GM21526 (cell line): Measurements from ENCODE around the gene CDK19.

ENCODE experiments used
- ATAC-seq: cut with Tn5 transposase; IDR thresholded peaks from one replicate; pipeline ENCODE4 v1.9.1; 2021; ENCODE audit warnings: moderate library complexity; ENCODE audit not compliant: unreplicated experiment, low FRiP score

Gene CDK19

DNA sequence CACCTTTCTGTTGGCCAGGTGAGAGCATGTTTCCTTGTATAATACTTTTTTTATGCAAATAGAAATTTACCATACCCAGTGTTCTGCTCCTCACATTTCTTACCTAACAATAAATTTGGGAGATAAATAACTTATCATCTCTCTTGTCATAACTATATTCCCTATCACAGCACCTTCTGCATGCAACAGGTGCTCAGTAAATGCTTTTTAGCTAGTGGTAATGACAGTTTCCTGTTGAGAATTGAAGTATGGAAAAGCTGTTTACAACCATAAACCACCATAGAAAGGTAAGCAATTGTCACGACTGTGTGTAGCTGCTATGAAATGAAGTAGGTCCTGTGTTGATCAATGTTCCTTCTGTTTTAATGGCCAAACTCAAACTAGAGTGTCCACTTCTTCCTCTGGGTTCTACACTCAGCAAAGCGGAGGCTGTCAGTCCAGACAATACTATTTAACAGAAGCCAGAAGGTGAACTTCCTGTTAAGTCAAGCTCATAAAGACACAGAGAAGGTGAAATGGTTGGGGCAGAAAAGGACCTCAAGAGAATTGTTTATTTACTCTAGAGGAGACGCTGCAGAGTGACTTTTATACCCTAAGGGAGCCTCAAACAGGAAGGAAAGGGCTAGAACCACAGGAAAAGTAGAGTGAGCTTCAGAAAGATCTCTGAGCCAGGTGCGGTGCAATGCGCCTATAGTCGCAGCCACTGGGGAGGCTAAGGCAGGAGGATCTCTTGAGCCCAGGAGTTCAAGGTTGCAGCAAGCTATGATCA, 254.8 kb downstream of the CDK19 start:
- ATAC-seq, result no peak
